Osteoblast (primary cell): Measurements from ENCODE around the gene FAM234A. TPM values are rescaled to one million over a fixed set of nuclear protein-coding genes. Genes with fewer than 3 reads are reported as not detected.
"Not testable (repeated sequence)": the region's sequence is repeated elsewhere in the genome, so short reads cannot be mapped to it uniquely, and the experiment has no call there.

Experiments used
- DNase-seq: peaks from one replicate; pipeline ENCODE4 v3.0.0; 2011; ENCODE audit warnings: low spot score, mixed read lengths; ENCODE audit not compliant: insufficient read length; ENCODE audit errors: missing footprints
- H2AFZ ChIP-seq: 2 replicates; pipeline ENCODE4 v1.6.0; 2011; ENCODE audit warnings: mild to moderate bottlenecking, low read length
- H3K27ac ChIP-seq: 2 replicates; pipeline ENCODE4 v1.5.1; 2011; ENCODE audit warnings: mild to moderate bottlenecking, low read depth, low read length, moderate library complexity
- H3K27me3 ChIP-seq: 2 replicates; pipeline ENCODE4 v1.6.0; 2012; ENCODE audit warnings: mild to moderate bottlenecking, control low read depth, inconsistent platforms, low read length, moderate library complexity; ENCODE audit not compliant: insufficient read depth
- H3K36me3 ChIP-seq: 2 replicates; pipeline ENCODE4 v1.5.1; 2011; ENCODE audit warnings: mild to moderate bottlenecking, low read length, control low read depth, moderate library complexity; ENCODE audit not compliant: insufficient read depth
- H3K4me1 ChIP-seq: 2 replicates; pipeline ENCODE4 v1.5.1; 2011; ENCODE audit warnings: mild to moderate bottlenecking, low read length, control low read depth, moderate library complexity; ENCODE audit not compliant: insufficient read depth
- H3K4me2 ChIP-seq: 2 replicates; pipeline ENCODE4 v1.6.0; 2011; ENCODE audit warnings: mild to moderate bottlenecking, low read length; ENCODE audit not compliant: insufficient read depth
- H3K4me3 ChIP-seq: fragments of 200-600 bp; sonication (generic); 3 replicates; pipeline ENCODE4 v1.5.1; 2012; ENCODE audit warnings: mild to moderate bottlenecking, low read length, inconsistent platforms; ENCODE audit not compliant: insufficient read depth
- H3K79me2 ChIP-seq: 2 replicates; pipeline ENCODE4 v1.6.0; 2012; ENCODE audit warnings: mild to moderate bottlenecking, low read length, control low read depth, inconsistent platforms; ENCODE audit not compliant: insufficient read depth
- H3K9me3 ChIP-seq: 2 replicates; pipeline ENCODE4 v1.5.1; 2011; ENCODE audit warnings: low read depth, low read length, control low read depth
- H4K20me1 ChIP-seq: 2 replicates; pipeline ENCODE4 v1.6.0; 2012; ENCODE audit warnings: mild to moderate bottlenecking, low read length, control low read depth; ENCODE audit not compliant: insufficient read depth
- CTCF ChIP-seq: IDR thresholded peaks from 2 replicates; pipeline ENCODE4 v1.5.1; 2011; ENCODE audit warnings: mild to moderate bottlenecking, low read depth, low read length, moderate library complexity; ENCODE audit errors: extremely low read depth
- total RNA-seq: library from RNA; depleted of rRNA; stranded (reverse); fragments of >200 nt; gene quantifications from 2 replicates; pipeline ENCODE4 v1.2.3, GENCODE V29; 2012

The FAM234A gene
- total RNA-seq, 1 donor = 113 TPM

GRCh38 chr16:253833-254232 lies 19.2 kb downstream of the FAM234A start:
- DNase-seq = peak; percentile 8
- H2AFZ ChIP-seq = no peak overlapping the region
- H3K27ac ChIP-seq = no peak overlapping the region
- TF ChIP-seq CTCF = no peak
- H3K4me2 ChIP-seq = no peak overlapping the region
- H3K4me1 ChIP-seq = no peaks in the 10 kb centered on the region
- peaks cover 16% of the 10 kb centered on the region for H3K36me3 ChIP-seq
- no peak overlapping the region for H3K4me3 ChIP-seq
- H3K9me3 ChIP-seq = no peaks in the 10 kb centered on the region
- no peaks in the 10 kb centered on the region for H4K20me1 ChIP-seq
- no peaks in the 10 kb centered on the region for H3K27me3 ChIP-seq
- no peaks in the 10 kb centered on the region for H3K79me2 ChIP-seq

- no peaks in the 10 kb centered on the region for H3K79me2 ChIP-seq
- peak; percentile 36 for DNase-seq
- no peak overlapping the region for H3K27ac ChIP-seq
- TF ChIP-seq CTCF = no peak
- H3K9me3 ChIP-seq = no peaks in the 10 kb centered on the region
- no peaks in the 10 kb centered on the region for H4K20me1 ChIP-seq
- H3K36me3 ChIP-seq = peaks cover 21% of the 10 kb centered on the region
- no peak overlapping the region for H2AFZ ChIP-seq
- H3K4me2 ChIP-seq = no peak overlapping the region
- H3K27me3 ChIP-seq = no peaks in the 10 kb centered on the region
- no peaks in the 10 kb centered on the region for H3K4me1 ChIP-seq
- H3K4me3 ChIP-seq = no peak overlapping the region
Measured at GRCh38 chr16:254461-254860, 19.8 kb downstream of the FAM234A start.

- H4K20me1 ChIP-seq = no peaks in the 10 kb centered on the region
- H3K4me2 ChIP-seq = no peak overlapping the region
- H3K4me1 ChIP-seq = no peaks in the 10 kb centered on the region
- no peaks in the 10 kb centered on the region for H3K27me3 ChIP-seq
- DNase-seq = no peak
- H3K27ac ChIP-seq = no peak overlapping the region
- no peaks in the 10 kb centered on the region for H3K79me2 ChIP-seq
- no peak overlapping the region for H3K4me3 ChIP-seq
- peaks cover 21% of the 10 kb centered on the region for H3K36me3 ChIP-seq
- TF ChIP-seq CTCF = no peak
- H3K9me3 ChIP-seq = no peaks in the 10 kb centered on the region
- H2AFZ ChIP-seq = no peak overlapping the region
Measured at GRCh38 chr16:255183-255582, 20.6 kb downstream of the FAM234A start.

GRCh38 chr16:258091-258490 lies 23.5 kb downstream of the FAM234A start:
- H3K79me2 ChIP-seq, H3K27me3 ChIP-seq, H3K4me1 ChIP-seq, DNase-seq, H4K20me1 ChIP-seq, H3K9me3 ChIP-seq, H2AFZ ChIP-seq, H3K4me2 ChIP-seq, H3K27ac ChIP-seq, H3K4me3 ChIP-seq: not testable (repeated sequence)
- H3K36me3 ChIP-seq = peaks cover 17% of the 10 kb centered on the region
